ENCODE data around the gene CYP3A5.

CYP3A5 gene

DNA sequence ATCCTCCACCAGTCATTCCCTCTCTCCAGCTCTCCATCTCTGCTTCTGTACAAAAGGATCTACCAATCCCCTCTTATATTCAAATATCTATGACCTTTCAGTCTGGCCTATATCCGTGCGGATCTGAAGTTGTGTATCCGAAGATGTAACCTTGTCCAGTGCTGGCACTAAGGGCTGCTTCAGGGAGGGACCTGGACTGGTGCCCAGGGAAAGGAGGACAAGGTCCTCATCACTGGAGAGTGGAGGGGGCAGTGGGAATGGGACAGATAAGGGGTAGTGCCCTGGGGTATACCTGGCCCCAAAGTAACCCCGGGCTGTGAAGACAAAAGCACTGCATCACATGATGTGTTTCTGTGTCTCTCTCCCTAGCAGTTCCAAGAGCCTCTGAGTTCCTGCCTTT, 80.0 kb downstream of the CYP3A5 start:
- no peak overlapping the region for H3K4me3 ChIP-seq (ENCODE audit: control insufficient read depth, low read depth, low read length)
- no peak for DNase-seq (ENCODE audit: low read depth)
- TF ChIP-seq, protein P1, sequence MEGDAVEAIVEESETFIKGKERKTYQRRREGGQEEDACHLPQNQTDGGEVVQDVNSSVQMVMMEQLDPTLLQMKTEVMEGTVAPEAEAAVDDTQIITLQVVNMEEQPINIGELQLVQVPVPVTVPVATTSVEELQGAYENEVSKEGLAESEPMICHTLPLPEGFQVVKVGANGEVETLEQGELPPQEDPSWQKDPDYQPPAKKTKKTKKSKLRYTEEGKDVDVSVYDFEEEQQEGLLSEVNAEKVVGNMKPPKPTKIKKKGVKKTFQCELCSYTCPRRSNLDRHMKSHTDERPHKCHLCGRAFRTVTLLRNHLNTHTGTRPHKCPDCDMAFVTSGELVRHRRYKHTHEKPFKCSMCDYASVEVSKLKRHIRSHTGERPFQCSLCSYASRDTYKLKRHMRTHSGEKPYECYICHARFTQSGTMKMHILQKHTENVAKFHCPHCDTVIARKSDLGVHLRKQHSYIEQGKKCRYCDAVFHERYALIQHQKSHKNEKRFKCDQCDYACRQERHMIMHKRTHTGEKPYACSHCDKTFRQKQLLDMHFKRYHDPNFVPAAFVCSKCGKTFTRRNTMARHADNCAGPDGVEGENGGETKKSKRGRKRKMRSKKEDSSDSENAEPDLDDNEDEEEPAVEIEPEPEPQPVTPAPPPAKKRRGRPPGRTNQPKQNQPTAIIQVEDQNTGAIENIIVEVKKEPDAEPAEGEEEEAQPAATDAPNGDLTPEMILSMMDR (conservative IDR thresholded peaks at IDR 0.05; ENCODE audit: control insufficient read depth, insufficient read depth, low read depth, low read length): no peak

Data from fibroblast of mammary gland (primary cell).